22Rv1 (cell line): ENCODE measurements around the gene CYTH1.

ENCODE experiments used
- ZFX ChIP-seq: fragments of 450-650 bp; IDR thresholded peaks from 2 replicates; pipeline ENCODE4 v1.6.1; 2017; ENCODE audit warnings: antibody characterized with exemption, borderline replicate concordance
- TF ChIP-seq, protein P1 (sequence below): fragments of 450-650 bp; IDR thresholded peaks from 2 replicates; pipeline ENCODE4 v1.5.1; 2017; ENCODE audit warnings: mild to moderate bottlenecking

DNA sequence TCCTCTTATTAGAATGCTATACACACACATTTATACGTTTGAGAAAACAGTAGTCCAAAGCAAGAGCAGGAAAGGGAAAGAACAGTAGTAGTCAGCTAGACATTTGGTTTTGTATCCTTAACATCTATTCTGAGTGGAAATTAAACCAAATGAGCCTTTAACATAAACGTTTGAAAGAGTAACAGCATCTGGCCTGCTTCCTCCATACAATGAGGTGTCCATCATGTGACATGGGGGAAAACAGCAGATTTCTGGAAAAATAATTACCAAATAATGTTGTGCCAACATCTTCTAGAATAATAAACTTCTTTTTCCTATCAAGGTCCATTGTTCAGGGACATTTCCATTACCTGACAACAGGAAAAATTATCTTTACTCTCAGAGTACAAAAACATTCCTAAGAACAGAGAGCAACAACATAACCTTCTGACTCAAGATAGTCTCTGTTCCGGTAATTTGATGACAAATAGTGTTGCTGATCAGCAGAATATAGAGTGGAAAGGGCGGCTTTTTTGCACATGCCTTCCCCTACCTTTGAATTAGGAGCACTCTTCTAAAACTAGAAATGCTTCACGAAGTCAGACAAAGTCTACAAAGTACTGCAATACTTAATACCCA lies 20.2 kb downstream of the CYTH1 start:
- TF ChIP-seq, protein P1, sequence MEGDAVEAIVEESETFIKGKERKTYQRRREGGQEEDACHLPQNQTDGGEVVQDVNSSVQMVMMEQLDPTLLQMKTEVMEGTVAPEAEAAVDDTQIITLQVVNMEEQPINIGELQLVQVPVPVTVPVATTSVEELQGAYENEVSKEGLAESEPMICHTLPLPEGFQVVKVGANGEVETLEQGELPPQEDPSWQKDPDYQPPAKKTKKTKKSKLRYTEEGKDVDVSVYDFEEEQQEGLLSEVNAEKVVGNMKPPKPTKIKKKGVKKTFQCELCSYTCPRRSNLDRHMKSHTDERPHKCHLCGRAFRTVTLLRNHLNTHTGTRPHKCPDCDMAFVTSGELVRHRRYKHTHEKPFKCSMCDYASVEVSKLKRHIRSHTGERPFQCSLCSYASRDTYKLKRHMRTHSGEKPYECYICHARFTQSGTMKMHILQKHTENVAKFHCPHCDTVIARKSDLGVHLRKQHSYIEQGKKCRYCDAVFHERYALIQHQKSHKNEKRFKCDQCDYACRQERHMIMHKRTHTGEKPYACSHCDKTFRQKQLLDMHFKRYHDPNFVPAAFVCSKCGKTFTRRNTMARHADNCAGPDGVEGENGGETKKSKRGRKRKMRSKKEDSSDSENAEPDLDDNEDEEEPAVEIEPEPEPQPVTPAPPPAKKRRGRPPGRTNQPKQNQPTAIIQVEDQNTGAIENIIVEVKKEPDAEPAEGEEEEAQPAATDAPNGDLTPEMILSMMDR: no peak
- no peak for TF ChIP-seq ZFX
